Measurements from ENCODE around the gene VSIG2. TPM values are rescaled to one million over a fixed set of nuclear protein-coding genes. Genes with fewer than 3 reads are reported as not detected.
A peak's percentile ranks its signal among the peaks of the same experiment; 100 is the strongest.

The VSIG2 gene
- total and polyA plus RNA-seq, 2 donors (not counting 3 experiments of a cell fraction or from before 2014, with no cell fraction given): 1.2 to 7.0 TPM

DNA sequence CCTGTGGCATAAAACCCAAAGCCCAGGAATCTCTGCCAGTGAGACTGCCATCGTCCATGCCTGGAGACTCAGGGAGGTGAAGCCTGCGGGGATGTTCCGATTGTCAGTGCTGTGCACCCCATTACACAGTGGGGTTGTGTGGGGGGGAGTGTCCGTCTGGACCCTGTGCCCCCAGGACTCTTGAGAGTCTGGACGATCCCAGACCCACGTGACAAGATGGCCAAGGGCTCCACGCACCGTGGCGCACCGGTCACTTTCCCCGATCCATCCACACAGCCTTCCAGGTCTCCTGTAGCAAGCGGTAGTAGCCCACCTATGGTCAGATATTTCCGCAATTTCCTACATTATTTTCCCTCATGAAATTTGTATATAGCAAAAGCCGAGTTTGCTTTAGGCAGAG lies 33.3 kb downstream of the VSIG2 start:
- no peak overlapping the region for H3K4me3 ChIP-seq (replicated peaks in 1 of 3; ENCODE audit: insufficient read depth in 1 of 3, low read depth in 1 of 3, low read length in 3 of 3)
- DNase-seq (ENCODE audit: low read depth, low spot score) (no peak), FAIRE-seq (no peak)
- H4K20me1 ChIP-seq (replicated peaks; ENCODE audit: control insufficient read depth, extremely low read depth, insufficient read depth, low read length): no peaks in the 10 kb centered on the region
- TF ChIP-seq EZH2 (IDR thresholded peaks at IDR 0.05; ENCODE audit: borderline replicate concordance, low read depth, low read length, severe bottlenecking): no peak
- no peak for TF ChIP-seq POLR2A (IDR thresholded peaks at IDR 0.05; ENCODE audit: low read depth, low read length)
- TF ChIP-seq, protein P1, sequence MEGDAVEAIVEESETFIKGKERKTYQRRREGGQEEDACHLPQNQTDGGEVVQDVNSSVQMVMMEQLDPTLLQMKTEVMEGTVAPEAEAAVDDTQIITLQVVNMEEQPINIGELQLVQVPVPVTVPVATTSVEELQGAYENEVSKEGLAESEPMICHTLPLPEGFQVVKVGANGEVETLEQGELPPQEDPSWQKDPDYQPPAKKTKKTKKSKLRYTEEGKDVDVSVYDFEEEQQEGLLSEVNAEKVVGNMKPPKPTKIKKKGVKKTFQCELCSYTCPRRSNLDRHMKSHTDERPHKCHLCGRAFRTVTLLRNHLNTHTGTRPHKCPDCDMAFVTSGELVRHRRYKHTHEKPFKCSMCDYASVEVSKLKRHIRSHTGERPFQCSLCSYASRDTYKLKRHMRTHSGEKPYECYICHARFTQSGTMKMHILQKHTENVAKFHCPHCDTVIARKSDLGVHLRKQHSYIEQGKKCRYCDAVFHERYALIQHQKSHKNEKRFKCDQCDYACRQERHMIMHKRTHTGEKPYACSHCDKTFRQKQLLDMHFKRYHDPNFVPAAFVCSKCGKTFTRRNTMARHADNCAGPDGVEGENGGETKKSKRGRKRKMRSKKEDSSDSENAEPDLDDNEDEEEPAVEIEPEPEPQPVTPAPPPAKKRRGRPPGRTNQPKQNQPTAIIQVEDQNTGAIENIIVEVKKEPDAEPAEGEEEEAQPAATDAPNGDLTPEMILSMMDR (IDR thresholded peaks at IDR 0.05; ENCODE audit: extremely low read depth in 1 of 2, insufficient read depth in 1 of 2, low read depth in 1 of 2, low read length in 2 of 2): no peak
- no peak for TF ChIP-seq GATA2 (IDR thresholded peaks at IDR 0.05; ENCODE audit: insufficient read depth, insufficient read length, low read depth, low read length)
- no peak for TF ChIP-seq FOS (IDR thresholded peaks at IDR 0.05; ENCODE audit: borderline replicate concordance, insufficient read depth, low read length)
- no peak for TF ChIP-seq POLR2AphosphoS5 (IDR thresholded peaks at IDR 0.05; ENCODE audit: insufficient read depth, low read depth, low read length)
- dilution Hi-C loops (cut with MboI; ENCODE audit: extremely low pct_ligation_motif_present, low sequenced_read_pairs) (no loop called here), intact Hi-C loops (cut with micrococcal nuclease) (loop anchor here (1.0 kb wide), 1 partner anchor 46 kb away; the partner anchor contains the start of genes SIAE and SPA17)
- H3K79me2 ChIP-seq (ENCODE audit: control insufficient read depth, insufficient read depth, low read length): no peaks in the 10 kb centered on the region
- CTCF ChIA-PET: interaction anchor here (1.5 to 2.5 kb wide), 4 partner anchors 16 to 49 kb away, joined by 3 to 24 read pairs (median 10); partner anchors contain the start of gene NRGN
- no peaks in the 10 kb centered on the region for H3K9me1 ChIP-seq (replicated peaks; ENCODE audit: control insufficient read depth, extremely low read depth, insufficient read depth, low read length)
- POLR2A ChIA-PET: no interaction called here
- no peak overlapping the region for H2AFZ ChIP-seq (ENCODE audit: low read depth, low read length)
- peaks cover 24% of the 10 kb centered on the region for H3K4me1 ChIP-seq (ENCODE audit: control insufficient read depth, extremely low read depth, insufficient read depth, low read length)
- no peaks in the 10 kb centered on the region for H3K36me3 ChIP-seq (ENCODE audit: control insufficient read depth in 2 of 2, extremely low read depth in 1 of 2, insufficient read depth in 2 of 2, low read length in 2 of 2)
- H3K27me3 ChIP-seq (ENCODE audit: control insufficient read depth in 2 of 2, insufficient read depth in 2 of 2, low read length in 2 of 2): no peaks in the 10 kb centered on the region
- no peak overlapping the region for H3K27ac ChIP-seq (ENCODE audit: insufficient read depth, low read depth, low read length)
- no peak overlapping the region for H3K9ac ChIP-seq (replicated peaks; ENCODE audit: extremely low read depth, insufficient read depth, low read length)
- H3K9me3 ChIP-seq (replicated peaks; ENCODE audit: control insufficient read depth, insufficient read depth, low read length): no peaks in the 10 kb centered on the region
- H3K4me2 ChIP-seq (ENCODE audit: insufficient read depth, low read length): peak overlapping the region; percentile 85
- no TSS peak for BruUV-seq (replicated peaks)
